ENCODE results near the gene SMIM35.

The SMIM35 gene

GRCh38 chr11:118004543-118005223 lies 82.1 kb downstream of the SMIM35 start:
- DNase-seq (ENCODE audit: low spot score) (no peak), FAIRE-seq (no peak)

GRCh38 chr11:118003456-118003855 lies 83.3 kb downstream of the SMIM35 start:
- no peak for FAIRE-seq

GRCh38 chr11:118002541-118003423 lies 84.0 kb downstream of the SMIM35 start:
- FAIRE-seq = no peak
- no peak for DNase-seq (ENCODE audit: low spot score)

More at GRCh38 chr11:118003456-118003855, 83.3 kb downstream of the SMIM35 start:
- no peak for DNase-seq (ENCODE audit: low spot score)

GRCh38 chr11:118002010-118002540 lies 84.7 kb downstream of the SMIM35 start:
- FAIRE-seq (no peak), DNase-seq (ENCODE audit: low spot score) (no peak)

- FAIRE-seq = no peak
- no peak for DNase-seq (ENCODE audit: low spot score)
Observed at GRCh38 chr11:118001494-118001971, 85.2 kb downstream of the SMIM35 start.

- FAIRE-seq (no peak), DNase-seq (ENCODE audit: low spot score) (no peak)
Observed at GRCh38 chr11:118000850-118001228, 85.9 kb downstream of the SMIM35 start.

GRCh38 chr11:118000067-118000849 lies 86.5 kb downstream of the SMIM35 start:
- DNase-seq (ENCODE audit: low spot score) (no peak), FAIRE-seq (no peak)

- FAIRE-seq = no peak
- no peak for DNase-seq (ENCODE audit: low spot score)
Observed at GRCh38 chr11:117999354-117999993, 87.3 kb downstream of the SMIM35 start.

GRCh38 chr11:117998664-117999353 lies 88.0 kb downstream of the SMIM35 start:
- DNase-seq (ENCODE audit: low spot score) (no peak), FAIRE-seq (no peak)

GRCh38 chr11:117997823-117998579 lies 88.8 kb downstream of the SMIM35 start:
- FAIRE-seq (no peak), DNase-seq (ENCODE audit: low spot score) (no peak)

- DNase-seq (ENCODE audit: low spot score) = no peak
- FAIRE-seq = no peak
Observed at GRCh38 chr11:117997406-117997805, 89.4 kb downstream of the SMIM35 start.

- FAIRE-seq (no peak), DNase-seq (ENCODE audit: low spot score) (no peak)
Observed at GRCh38 chr11:117996058-117996457, 90.7 kb downstream of the SMIM35 start.

GRCh38 chr11:117995472-117995871 lies 91.3 kb downstream of the SMIM35 start:
- DNase-seq (ENCODE audit: low spot score) = no peak
- no peak for FAIRE-seq

- FAIRE-seq (no peak), DNase-seq (ENCODE audit: low spot score) (no peak)
Observed at GRCh38 chr11:117993988-117994745, 92.6 kb downstream of the SMIM35 start.

- FAIRE-seq (no peak), DNase-seq (ENCODE audit: low spot score) (no peak)
Observed at GRCh38 chr11:117992620-117993019, 94.1 kb downstream of the SMIM35 start.

GRCh38 chr11:117992136-117992535 lies 94.6 kb downstream of the SMIM35 start:
- no peak for FAIRE-seq
- DNase-seq (ENCODE audit: low spot score) = no peak

GRCh38 chr11:117989351-117990102 lies 97.2 kb downstream of the SMIM35 start:
- FAIRE-seq = no peak
- DNase-seq (ENCODE audit: low spot score) = no peak

- DNase-seq (ENCODE audit: low spot score) (no peak), FAIRE-seq (no peak)
Observed at GRCh38 chr11:117986981-117987574, 99.7 kb downstream of the SMIM35 start.

Data from RCC 7860 (cell line).